Upper lobe of left lung (tissue), 6 donors: Measurements from ENCODE around the gene MSL1. TPM values are rescaled to one million over a fixed set of nuclear protein-coding genes. Genes with fewer than 3 reads are reported as not detected.

ENCODE experiments used
- ATAC-seq, 2 donors: fragments of 200-7000 bp; cut with Tn5 transposase; one replicate each; pipeline ENCODE4 v1.9.1; 2022; ENCODE audit warnings: mild to moderate bottlenecking in 2 of 2, moderate library complexity in 2 of 2; ENCODE audit not compliant: low FRiP score in 2 of 2
- DNase-seq, 2 donors: peaks; one replicate each; pipeline ENCODE4 v3.0.0-alpha.2; 2019 to 2020
- H3K27ac ChIP-seq, 4 donors: fragments of 200-600 bp; sonication (generic); one replicate each; pipeline ENCODE4 v1.5.1; 2016 to 2019
- H3K27me3 ChIP-seq, 4 donors: fragments of 200-600 bp; sonication (generic); one replicate each; pipeline ENCODE4 v1.5.1; 2017 to 2019
- H3K36me3 ChIP-seq, 4 donors: fragments of 200-600 bp; sonication (generic); one replicate each; pipeline ENCODE4 v1.5.1; 2016 to 2019
- H3K4me1 ChIP-seq, 4 donors: fragments of 200-600 bp; sonication (generic); one replicate each; pipeline ENCODE4 v1.5.1; 2018 to 2019
- H3K4me3 ChIP-seq, 4 donors: fragments of 200-600 bp; sonication (generic); one replicate each; pipeline ENCODE4 v1.5.1; 2017 to 2019; ENCODE audit warnings: mild to moderate bottlenecking in 2 of 4, moderate library complexity in 1 of 4
- H3K9me3 ChIP-seq, 4 donors: fragments of 200-600 bp; sonication (generic); one replicate each; pipeline ENCODE4 v1.5.1; 2018 to 2019
- EP300 ChIP-seq, 4 donors: sonication (generic); formaldehyde crosslinking; IDR thresholded peaks; one replicate each; pipeline ENCODE4 v1.5.1; 2017; ENCODE audit warnings: antibody characterized with exemption in 4 of 4, control low read depth in 2 of 4
- POLR2A ChIP-seq, 4 donors: fragments of 450-650 bp; IDR thresholded peaks; one replicate each; pipeline ENCODE4 v1.5.1; 2016 to 2017; ENCODE audit warnings: antibody characterized with exemption in 4 of 4, mild to moderate bottlenecking in 2 of 4
- POLR2AphosphoS5 ChIP-seq, 2 donors: sonication (generic); formaldehyde crosslinking; IDR thresholded peaks; one replicate each; pipeline ENCODE4 v1.5.1; 2017; ENCODE audit warnings: antibody characterized with exemption in 2 of 2
- WGBS, 2 donors: methylation state at CpG; one replicate each; pipeline ENCODE4 v1.1.5; 2017 to 2018; 5-methylcytosine and 5-hydroxymethylcytosine counted together
- total RNA-seq, 6 donors: library from RNA; depleted of rRNA in 4 of 6; stranded (reverse); fragments of >200 nt in 4 of 6; gene quantifications; one replicate each; pipeline versions ENCODE4 v1.1.0 to v1.2.1, GENCODE V29; 2016 to 2021
- TF ChIP-seq, protein P1 (sequence below), 6 experiments: fragments of 450-650 bp in 4 of 6; fragments of 200-600 bp in 2 of 6; sonication (generic) in 2 of 6; IDR thresholded peaks; one replicate each; pipeline ENCODE4 v1.5.1; 2016 to 2019; ENCODE audit warnings: antibody characterized with exemption in 6 of 6
- donor health status: DM: no; HTN: no; CAD: no; lungs with moderate emphysema.
- donor health status: DM: no; HTN: yes; CAD: no; lungs with severe emphysema.

Gene MSL1
- total RNA-seq, 6 donors from 2014 or later: 57.6 to 240 (median 97.0) TPM

DNA sequence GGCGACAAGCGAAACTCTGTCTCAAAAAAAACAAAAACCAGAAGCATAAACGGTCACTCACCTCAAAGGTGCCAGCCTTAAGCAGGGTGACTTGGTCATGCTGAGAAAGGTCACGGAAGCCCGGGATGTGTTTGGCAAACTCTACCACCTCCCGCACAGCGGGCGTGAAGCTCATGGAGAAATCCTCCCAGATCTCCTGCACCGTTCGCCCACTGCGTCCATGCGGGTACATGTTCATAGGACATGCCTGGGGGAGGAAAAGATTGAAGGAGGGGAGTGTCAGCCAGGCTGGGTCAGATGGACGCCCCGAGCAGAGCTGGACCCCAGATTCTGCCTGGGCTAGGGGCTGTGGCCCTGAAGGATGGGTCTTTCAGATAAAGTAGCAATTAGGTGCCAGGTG lies 26.9 kb upstream of the MSL1 start:
- ATAC-seq (no peak), DNase-seq (no peak)
- H3K36me3 ChIP-seq: peaks cover 9 to 75% (median 53%) of the 10 kb centered on the region in 4 donors
- peaks cover 45 to 73% (median 59%) of the 10 kb centered on the region in 4 donors for H3K4me1 ChIP-seq
- no peaks in the 10 kb centered on the region for H3K27me3 ChIP-seq
- H3K9me3 ChIP-seq: no peaks in the 10 kb centered on the region
- WGBS, 2 donors: 87 to 91% methylated on average over 14 of the region's 14 CpGs
- H3K4me3 ChIP-seq: no peak overlapping the region
- H3K27ac ChIP-seq: peak overlapping the region; percentile 87 to 99 (median 94)
- TF ChIP-seq, protein P1, sequence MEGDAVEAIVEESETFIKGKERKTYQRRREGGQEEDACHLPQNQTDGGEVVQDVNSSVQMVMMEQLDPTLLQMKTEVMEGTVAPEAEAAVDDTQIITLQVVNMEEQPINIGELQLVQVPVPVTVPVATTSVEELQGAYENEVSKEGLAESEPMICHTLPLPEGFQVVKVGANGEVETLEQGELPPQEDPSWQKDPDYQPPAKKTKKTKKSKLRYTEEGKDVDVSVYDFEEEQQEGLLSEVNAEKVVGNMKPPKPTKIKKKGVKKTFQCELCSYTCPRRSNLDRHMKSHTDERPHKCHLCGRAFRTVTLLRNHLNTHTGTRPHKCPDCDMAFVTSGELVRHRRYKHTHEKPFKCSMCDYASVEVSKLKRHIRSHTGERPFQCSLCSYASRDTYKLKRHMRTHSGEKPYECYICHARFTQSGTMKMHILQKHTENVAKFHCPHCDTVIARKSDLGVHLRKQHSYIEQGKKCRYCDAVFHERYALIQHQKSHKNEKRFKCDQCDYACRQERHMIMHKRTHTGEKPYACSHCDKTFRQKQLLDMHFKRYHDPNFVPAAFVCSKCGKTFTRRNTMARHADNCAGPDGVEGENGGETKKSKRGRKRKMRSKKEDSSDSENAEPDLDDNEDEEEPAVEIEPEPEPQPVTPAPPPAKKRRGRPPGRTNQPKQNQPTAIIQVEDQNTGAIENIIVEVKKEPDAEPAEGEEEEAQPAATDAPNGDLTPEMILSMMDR (IDR thresholded peaks at IDR 0.05): no peak
- TF ChIP-seq EP300 (IDR thresholded peaks at IDR 0.05) (no peak), POLR2A (IDR thresholded peaks at IDR 0.05) (no peak), POLR2AphosphoS5 (IDR thresholded peaks at IDR 0.05) (no peak)

DNA sequence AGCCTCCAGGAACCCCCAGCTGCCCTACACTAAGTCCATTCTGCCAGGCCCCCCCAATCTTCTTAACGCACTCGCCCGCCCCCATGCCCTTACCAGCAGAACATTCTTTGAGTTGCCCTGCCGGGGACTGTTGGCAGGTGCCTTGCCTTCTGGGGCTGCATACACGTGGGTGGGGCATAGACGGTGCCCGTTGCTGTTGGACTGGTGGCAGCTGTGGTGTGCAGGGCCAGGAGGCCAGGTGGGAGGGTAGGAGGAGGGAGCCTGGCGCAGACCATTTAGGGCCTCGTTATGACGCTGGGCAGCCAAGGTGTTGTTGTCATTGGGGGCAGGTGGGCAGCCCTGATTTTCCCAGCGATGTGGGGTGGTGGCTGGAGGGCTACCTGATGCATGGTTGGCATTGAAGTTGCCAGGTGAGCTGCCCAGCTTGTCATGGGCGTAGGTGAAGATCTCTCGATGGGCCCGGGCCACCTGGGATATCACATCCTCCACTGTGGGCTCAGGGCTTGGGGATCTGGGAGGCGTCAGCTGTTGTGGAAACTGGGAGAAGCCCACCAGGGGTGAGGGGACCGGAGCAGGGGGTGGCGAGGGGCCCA lies 26.3 kb upstream of the MSL1 start:
- peaks cover 9 to 69% (median 49%) of the 10 kb centered on the region in 4 donors for H3K36me3 ChIP-seq
- WGBS, 2 donors: 74 to 78% methylated on average over 9 to 17 of the region's 17 CpGs
- peaks cover 46 to 79% (median 60%) of the 10 kb centered on the region in 4 donors for H3K4me1 ChIP-seq

DNA sequence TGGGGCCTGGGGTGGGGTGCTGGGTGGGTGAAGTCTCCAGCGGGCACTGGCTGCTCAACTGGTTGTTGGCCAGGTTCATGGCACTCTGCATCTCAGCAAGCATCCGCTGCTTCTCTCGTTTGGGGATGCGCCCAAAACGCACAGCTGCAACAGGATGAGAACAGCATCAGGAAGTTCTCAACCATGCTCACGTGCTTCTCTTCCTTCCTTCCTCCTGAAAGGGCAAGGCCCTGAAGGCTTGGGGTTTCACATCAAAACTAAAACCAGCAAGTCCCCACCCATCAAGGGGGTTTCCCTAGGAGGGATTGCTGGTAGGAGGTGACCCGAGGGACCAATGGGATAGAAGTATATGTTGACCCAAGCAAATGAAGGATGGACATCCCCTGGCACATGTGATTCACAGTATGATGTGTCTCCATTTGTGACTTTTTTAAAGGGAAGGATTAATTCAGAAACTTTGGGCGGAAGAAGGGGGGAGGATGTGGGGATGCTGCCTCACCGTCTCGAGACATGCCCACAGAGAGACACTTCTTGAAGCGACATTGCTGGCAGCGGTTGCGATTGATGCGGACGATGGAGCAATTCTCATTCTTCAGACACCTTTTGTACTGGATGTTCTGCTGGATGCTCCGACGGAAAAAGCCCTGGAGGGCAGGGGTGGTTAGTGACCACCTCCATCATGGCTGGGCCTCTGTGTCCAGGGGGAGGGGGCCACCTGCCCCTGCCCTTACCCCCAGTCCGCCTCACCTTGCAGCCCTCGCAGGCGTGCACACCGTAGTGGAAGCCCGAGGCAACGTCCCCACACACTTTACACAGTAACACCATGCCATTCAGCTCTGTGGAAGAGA lies 25.6 kb upstream of the MSL1 start:
- peaks cover 50 to 80% (median 65%) of the 10 kb centered on the region in 4 donors for H3K4me1 ChIP-seq
- DNase-seq (peak in 1 of 2 donors; percentile 80), ATAC-seq (no peak)
- peak overlapping the region; percentile 87 to 99 (median 94) for H3K27ac ChIP-seq
- peaks cover 9 to 64% (median 49%) of the 10 kb centered on the region in 4 donors for H3K36me3 ChIP-seq
- no peaks in the 10 kb centered on the region for H3K9me3 ChIP-seq
- H3K27me3 ChIP-seq: no peaks in the 10 kb centered on the region
- WGBS, 2 donors: 44 to 54% methylated on average over 16 to 23 of the region's 23 CpGs
- TF ChIP-seq EP300 (IDR thresholded peaks at IDR 0.05): peak in 2 of 4 donors; percentile 66 to 93
- peak in 1 of 4 donors; percentile 17 for TF ChIP-seq POLR2A (IDR thresholded peaks at IDR 0.05)
- TF ChIP-seq, protein P1 (IDR thresholded peaks at IDR 0.05): no peak
- peak; percentile 88 to 89 for TF ChIP-seq POLR2AphosphoS5 (IDR thresholded peaks at IDR 0.05)
- H3K4me3 ChIP-seq: peak overlapping the region in 1 of 4 donors; percentile 13

More for the DNA sequence above, 26.3 kb upstream of the MSL1 start:
- no peak for ATAC-seq
- Histone ChIP-seq H3K27ac (peak overlapping the region; percentile 87 to 99 (median 94)), H3K4me3 (no peak overlapping the region), H3K27me3 (no peaks in the 10 kb centered on the region), H3K9me3 (no peaks in the 10 kb centered on the region)
- TF ChIP-seq EP300 (IDR thresholded peaks at IDR 0.05) (no peak), POLR2A (IDR thresholded peaks at IDR 0.05) (no peak), POLR2AphosphoS5 (IDR thresholded peaks at IDR 0.05) (peak in 1 of 2 donors; percentile 4)
- TF ChIP-seq, protein P1 (IDR thresholded peaks at IDR 0.05): peak in 1 of 6 experiments; percentile 4
- no peak for DNase-seq

DNA sequence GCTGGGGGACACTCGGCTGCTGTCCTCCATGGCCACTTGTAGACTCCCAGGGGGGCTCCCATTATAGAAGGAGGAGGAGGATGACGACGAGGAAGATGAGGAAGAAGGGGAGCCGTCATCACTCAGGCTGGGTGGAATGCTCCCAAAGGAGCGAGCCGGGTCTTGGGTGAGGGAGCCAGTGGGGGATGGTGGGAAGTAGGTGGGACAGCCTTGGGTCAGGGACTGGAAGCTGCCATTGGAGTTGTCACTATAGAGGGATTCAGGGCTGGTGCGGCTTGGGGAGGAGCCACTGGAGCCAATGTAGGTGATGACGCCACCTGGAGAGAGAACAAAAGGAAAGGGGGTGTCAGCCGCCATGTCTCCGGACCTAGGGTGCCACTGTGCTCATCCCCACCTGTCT lies 24.7 kb upstream of the MSL1 start:
- ATAC-seq: no peak
- H3K9me3 ChIP-seq: no peaks in the 10 kb centered on the region
- H3K4me1 ChIP-seq: peaks cover 59 to 80% (median 67%) of the 10 kb centered on the region in 4 donors
- H3K27ac ChIP-seq: peak overlapping the region; percentile 87 to 99 (median 94)
- no peaks in the 10 kb centered on the region for H3K27me3 ChIP-seq
- H3K4me3 ChIP-seq: peak overlapping the region in 1 of 4 donors; percentile 60
- DNase-seq: no peak
- WGBS, 2 donors: 76 to 86% methylated on average over 10 of the region's 10 CpGs
- H3K36me3 ChIP-seq: peaks cover 9 to 55% (median 44%) of the 10 kb centered on the region in 4 donors
- TF ChIP-seq, protein P1 (IDR thresholded peaks at IDR 0.05): no peak
- TF ChIP-seq POLR2AphosphoS5 (IDR thresholded peaks at IDR 0.05) (no peak), EP300 (IDR thresholded peaks at IDR 0.05) (no peak), POLR2A (IDR thresholded peaks at IDR 0.05) (no peak)
